GM21515 (cell line): ENCODE data around the gene SPATA3.
"Not testable (repeated sequence)": the region's sequence is repeated elsewhere in the genome, so short reads cannot be mapped to it uniquely, and the experiment has no call there.

Experiments used
- ATAC-seq: cut with Tn5 transposase; IDR thresholded peaks from one replicate; pipeline ENCODE4 v1.9.1; 2021; ENCODE audit not compliant: unreplicated experiment

SPATA3 gene

DNA sequence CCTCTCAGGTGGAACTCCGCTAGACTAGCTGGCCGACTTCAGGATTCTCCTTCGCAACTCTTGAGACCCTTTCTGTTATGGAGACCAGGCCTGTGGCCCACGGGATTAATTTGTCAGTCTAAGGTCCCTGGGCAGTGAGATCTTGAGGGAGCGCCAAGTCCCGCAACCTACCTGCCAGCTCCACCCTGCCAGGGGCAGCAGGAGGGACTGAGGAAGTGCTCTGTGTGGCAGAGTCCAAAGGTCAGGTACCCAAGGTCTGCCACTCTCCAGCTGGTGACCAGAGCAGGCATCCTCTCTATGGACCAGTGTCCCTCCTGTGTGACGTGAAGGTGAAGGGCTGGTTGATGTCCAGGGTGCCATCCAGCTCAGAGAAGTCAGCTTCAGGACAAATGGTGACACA lies 4.3 kb upstream of the SPATA3 start:
- ATAC-seq, result no peak

DNA sequence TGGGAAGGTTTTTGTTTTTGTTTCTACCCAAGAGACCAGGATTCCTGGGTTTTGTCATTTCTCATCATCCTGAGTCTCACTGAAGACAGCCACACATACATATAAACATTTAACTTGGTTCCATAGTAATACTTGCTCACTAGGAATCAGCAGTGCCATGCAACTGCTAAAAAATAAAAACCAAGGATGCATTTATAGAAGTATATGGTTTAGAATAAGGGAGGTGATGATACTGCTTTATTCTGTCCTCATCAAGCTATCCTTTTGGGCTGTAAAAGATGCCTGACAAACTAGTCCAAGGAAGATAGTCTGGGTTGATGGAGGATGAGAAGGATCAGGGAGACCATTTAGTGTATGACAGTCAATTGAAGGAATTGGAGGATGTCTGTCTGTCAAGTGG lies 740 bp downstream of the SPATA3 start:
- no peak for ATAC-seq

GRCh38 chr2:230998882-230999281 lies 3.0 kb downstream of the SPATA3 start:
- ATAC-seq, result no peak

- no peak for ATAC-seq
Observed at GRCh38 chr2:230999477-230999876, 3.6 kb downstream of the SPATA3 start.

- ATAC-seq, result no peak
Observed at GRCh38 chr2:231000211-231000904, 4.4 kb downstream of the SPATA3 start.

GRCh38 chr2:231001036-231001435 lies 5.1 kb downstream of the SPATA3 start:
- no peak for ATAC-seq

- ATAC-seq, result no peak
Observed at GRCh38 chr2:231001921-231002320, 6.0 kb downstream of the SPATA3 start.

- ATAC-seq, result no peak
Observed at GRCh38 chr2:231002641-231003040, 6.7 kb downstream of the SPATA3 start.

GRCh38 chr2:231003186-231003585 lies 7.3 kb downstream of the SPATA3 start:
- ATAC-seq, result no peak

- ATAC-seq, result not testable (repeated sequence)
Observed at GRCh38 chr2:231004930-231005329, 9.0 kb downstream of the SPATA3 start.

DNA sequence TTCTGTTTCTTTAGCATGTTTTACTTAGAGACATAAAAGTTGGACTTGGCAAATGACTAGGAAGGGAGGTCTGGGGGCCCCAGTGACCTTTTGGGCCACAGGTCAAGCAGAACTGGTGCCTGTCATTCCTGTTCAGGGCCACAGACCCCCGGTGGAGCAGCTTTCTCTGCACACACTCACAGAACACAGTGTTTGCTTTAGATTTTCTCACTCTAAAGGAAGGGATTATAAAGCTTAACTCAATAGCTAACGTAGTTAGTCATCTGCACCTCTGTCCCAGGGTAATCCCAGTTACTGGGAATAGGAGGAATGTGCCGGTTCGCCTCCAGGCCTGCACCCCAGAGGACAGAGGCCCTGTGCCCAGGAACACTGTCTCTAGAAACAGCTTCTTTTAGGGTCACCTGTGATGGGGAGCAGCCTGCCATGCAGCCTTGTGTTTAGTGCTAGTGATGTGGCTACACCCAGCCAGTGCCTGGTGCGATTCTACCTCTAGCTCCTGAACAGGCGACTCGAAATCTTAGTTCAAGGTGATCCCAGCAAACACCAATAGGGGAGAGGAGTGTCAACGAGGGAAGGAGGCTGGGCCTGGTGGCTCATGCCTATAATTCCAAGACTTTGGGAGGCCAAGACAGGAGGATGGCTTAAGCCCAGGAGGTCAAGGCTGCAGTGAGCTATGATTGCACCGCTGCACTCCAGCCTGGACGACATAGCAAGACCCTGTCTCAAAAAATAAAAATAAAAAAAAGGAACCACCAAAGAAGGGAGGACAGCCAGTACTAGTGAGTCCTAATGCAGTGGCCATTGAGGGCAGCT lies 11.6 kb downstream of the SPATA3 start:
- no peak for ATAC-seq

GRCh38 chr2:231008131-231008530 lies 12.2 kb downstream of the SPATA3 start:
- no peak for ATAC-seq

DNA sequence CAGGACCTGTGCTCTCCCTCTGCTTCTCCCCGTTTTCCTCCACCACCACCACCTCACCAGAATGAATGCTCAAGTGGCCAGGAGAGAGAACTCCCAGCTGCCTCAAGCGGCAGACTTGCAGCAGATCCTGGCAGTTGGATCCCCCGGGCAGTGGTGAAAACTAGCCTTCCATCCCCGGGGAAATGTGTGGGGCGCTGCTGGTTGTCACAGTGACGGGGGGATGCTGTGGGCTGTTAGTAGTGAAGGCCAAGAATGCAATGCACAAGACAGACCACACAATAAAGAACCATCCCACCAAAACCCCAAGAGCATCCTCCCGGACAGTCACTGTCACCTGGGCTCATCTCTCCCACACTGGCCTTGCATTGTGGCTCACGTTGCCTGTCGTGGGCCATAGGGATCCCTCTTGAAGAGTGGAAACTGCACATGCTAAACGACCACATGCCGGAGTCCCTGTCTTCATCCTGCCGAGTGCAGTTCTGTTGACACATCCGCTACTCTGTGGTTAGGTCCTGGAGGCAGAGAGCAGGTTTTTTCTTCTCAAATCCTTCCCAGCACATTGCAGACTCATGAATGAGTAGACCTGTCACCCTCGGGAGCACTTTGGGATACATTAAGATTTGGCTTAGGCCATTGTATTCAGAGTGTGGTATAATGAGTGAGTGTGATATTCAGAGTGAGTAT lies 13.5 kb downstream of the SPATA3 start:
- no peak for ATAC-seq

GRCh38 chr2:231010201-231010730 lies 14.3 kb downstream of the SPATA3 start:
- no peak for ATAC-seq

GRCh38 chr2:231011526-231011925 lies 15.6 kb downstream of the SPATA3 start:
- ATAC-seq, result no peak

DNA sequence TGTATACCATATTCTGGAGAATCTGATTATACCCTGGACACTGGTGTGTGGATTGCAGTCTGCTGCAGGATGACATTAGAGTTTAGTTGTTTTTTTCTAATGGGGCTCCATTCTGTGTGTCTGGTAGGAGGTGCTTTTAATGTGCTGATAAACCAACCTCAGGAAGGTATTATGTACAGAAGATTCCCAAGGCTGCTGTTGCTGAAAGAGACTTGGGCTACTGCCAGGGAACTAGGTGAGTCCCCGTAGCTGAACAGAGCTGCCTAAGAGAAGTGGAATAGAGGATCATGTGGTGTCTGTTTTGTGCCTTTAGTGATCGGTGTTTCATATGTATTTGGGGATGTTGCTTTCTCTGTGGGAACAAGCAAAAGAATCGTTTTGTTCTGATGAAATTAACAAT lies 16.5 kb downstream of the SPATA3 start:
- no peak for ATAC-seq

- no peak for ATAC-seq
Observed at GRCh38 chr2:231013820-231014219, 17.9 kb downstream of the SPATA3 start.

DNA sequence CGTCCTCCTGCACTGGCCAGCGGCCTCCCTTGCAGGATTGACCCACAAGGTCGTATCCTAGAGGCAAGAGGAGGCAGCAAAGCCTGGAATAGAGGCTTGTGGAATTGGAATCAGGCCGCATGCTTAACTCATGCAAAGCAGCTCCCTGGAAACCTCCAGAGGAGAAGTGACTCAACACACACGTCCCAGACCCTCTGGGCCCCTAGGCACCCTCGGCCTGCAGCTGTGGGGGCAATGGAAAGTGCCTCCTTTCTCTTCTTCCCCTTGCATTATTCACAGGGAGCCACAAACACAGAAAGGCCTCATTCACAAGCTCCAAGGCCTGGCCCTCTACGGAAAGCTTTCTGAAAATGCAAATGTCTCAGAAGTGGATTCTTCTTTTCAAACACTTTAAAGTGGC lies 19.6 kb downstream of the SPATA3 start:
- no peak for ATAC-seq

DNA sequence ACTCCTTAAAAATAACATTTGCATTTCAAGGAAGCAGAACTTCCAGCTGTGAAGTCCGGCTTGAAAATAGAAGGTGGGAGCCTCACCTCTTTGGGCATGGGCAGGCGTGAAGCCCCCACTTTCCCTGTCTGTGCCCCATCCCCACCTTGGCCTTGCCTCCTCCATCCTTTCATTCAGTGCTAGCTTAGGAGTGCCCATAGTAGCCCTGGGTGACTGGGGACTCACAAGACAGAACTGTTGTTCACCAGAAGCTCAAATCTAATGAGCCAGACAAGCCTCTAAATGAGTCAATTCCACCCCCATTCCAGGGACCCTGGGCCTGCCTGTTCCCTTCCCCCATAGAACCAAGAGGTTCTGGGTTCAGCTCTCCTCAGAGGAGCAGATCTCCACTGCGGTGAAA lies 20.0 kb downstream of the SPATA3 start:
- ATAC-seq, result no peak

DNA sequence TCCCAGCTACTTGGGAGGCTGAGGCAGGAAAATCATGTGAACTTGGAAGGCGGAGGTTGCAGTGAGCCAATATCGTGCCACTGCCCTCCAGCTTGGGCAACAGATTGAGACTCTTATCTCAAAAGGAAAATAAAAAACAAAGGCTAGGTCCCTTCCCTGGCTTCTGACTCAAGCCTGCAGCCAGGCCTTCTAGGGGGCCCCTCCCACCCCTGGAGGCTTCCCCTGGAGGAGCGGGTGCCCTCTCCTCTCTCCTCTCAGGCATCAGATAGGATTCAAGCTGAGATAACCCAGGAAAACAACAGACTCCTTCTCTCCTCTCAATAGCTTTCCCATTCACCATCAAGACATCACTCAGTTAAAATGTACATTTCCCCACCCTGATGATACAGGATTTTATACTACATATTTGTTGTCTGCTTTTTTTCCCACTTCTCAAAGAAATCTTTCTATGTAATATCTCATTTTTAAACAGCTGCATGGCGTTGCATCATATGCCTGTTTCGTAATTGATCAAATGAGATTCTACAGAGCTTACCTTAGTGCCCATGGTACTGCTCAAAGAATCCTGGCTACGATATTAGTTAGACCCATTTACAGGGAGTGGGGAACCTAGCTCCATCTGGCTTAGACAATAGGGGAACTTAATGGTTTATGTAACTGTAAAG lies 20.8 kb downstream of the SPATA3 start:
- no peak for ATAC-seq

GRCh38 chr2:231017231-231017598 lies 21.3 kb downstream of the SPATA3 start:
- no peak for ATAC-seq
